SJCRH30 (cell line): Measurements from ENCODE around the gene SUGP2. TPM values are rescaled to one million over a fixed set of nuclear protein-coding genes. Genes with fewer than 3 reads are reported as not detected.
"Not testable (repeated sequence)": the region's sequence is repeated elsewhere in the genome, so short reads cannot be mapped to it uniquely, and the experiment has no call there.

Source experiments
- DNase-seq, 2 experiments: peaks; one replicate each; pipeline ENCODE4 v3.0.0-alpha.2; 2015 to 2020
- H3K27ac ChIP-seq: fragments of 250-450 bp; sonication (Bioruptor Pico); 2 replicates; pipeline ENCODE4 v1.5.1; 2020; ENCODE audit warnings: mild to moderate bottlenecking, moderate library complexity
- H3K27me3 ChIP-seq: fragments of 250-450 bp; sonication (Bioruptor Pico); 2 replicates; pipeline ENCODE4 v1.5.1; 2020; ENCODE audit warnings: mild to moderate bottlenecking, moderate library complexity
- H3K36me3 ChIP-seq: fragments of 250-450 bp; sonication (Bioruptor Pico); 2 replicates; pipeline ENCODE4 v1.5.1; 2020; ENCODE audit warnings: mild to moderate bottlenecking, moderate library complexity
- H3K4me1 ChIP-seq: fragments of 250-450 bp; sonication (Bioruptor Pico); 2 replicates; pipeline ENCODE4 v1.5.1; 2020; ENCODE audit warnings: mild to moderate bottlenecking, moderate library complexity
- H3K4me3 ChIP-seq: fragments of 250-450 bp; sonication (Bioruptor Pico); 2 replicates; pipeline ENCODE4 v1.5.1; 2020; ENCODE audit warnings: mild to moderate bottlenecking, moderate library complexity
- H3K9me3 ChIP-seq: fragments of 250-450 bp; sonication (Bioruptor Pico); replicated peaks from 2 replicates; pipeline ENCODE4 v1.5.1; 2020; ENCODE audit warnings: mild to moderate bottlenecking, moderate library complexity
- total RNA-seq: library from RNA; depleted of rRNA; stranded (reverse); fragments of >200 nt; shearing (Covaris generic); gene quantifications from 2 replicates; pipeline ENCODE4 v1.2.3, GENCODE V29; 2014

Gene SUGP2
- total RNA-seq, 1 experiment from 2014 or later = 57.4 TPM

GRCh38 chr19:18975869-18976268 lies 57.4 kb downstream of the SUGP2 start:
- DNase-seq = no peak
- Histone ChIP-seq H3K4me3 (no peak overlapping the region), H3K27me3 (peaks cover under 1% of the 10 kb centered on the region; the same call in 1 of the 2 replicates), H3K4me1 (peaks cover 5% of the 10 kb centered on the region; the same call in 1 of the 2 replicates), H3K27ac (no peak overlapping the region), H3K36me3 (no peaks in the 10 kb centered on the region), H3K9me3 (no peaks in the 10 kb centered on the region)

- Histone ChIP-seq H3K9me3 (no peaks in the 10 kb centered on the region), H3K4me3 (no peak overlapping the region), H3K4me1 (peaks cover 10% of the 10 kb centered on the region), H3K27me3 (no peaks in the 10 kb centered on the region), H3K27ac (no peak overlapping the region), H3K36me3 (no peaks in the 10 kb centered on the region)
- no peak for DNase-seq
Observed at GRCh38 chr19:18975011-18975410, 58.3 kb downstream of the SUGP2 start.

- no peak overlapping the region for H3K4me3 ChIP-seq
- no peaks in the 10 kb centered on the region for H3K27me3 ChIP-seq
- no peak overlapping the region for H3K27ac ChIP-seq
- H3K36me3 ChIP-seq = no peaks in the 10 kb centered on the region
- H3K9me3 ChIP-seq = no peaks in the 10 kb centered on the region
- DNase-seq = no peak
- H3K4me1 ChIP-seq = peaks cover 14% of the 10 kb centered on the region
Observed at GRCh38 chr19:18972851-18973250, 60.5 kb downstream of the SUGP2 start.

- Histone ChIP-seq H3K27me3 (no peaks in the 10 kb centered on the region), H3K27ac (no peak overlapping the region), H3K36me3 (no peaks in the 10 kb centered on the region), H3K4me1 (peaks cover 14% of the 10 kb centered on the region), H3K4me3 (no peak overlapping the region), H3K9me3 (no peaks in the 10 kb centered on the region)
- no peak for DNase-seq
Observed at GRCh38 chr19:18972301-18972811, 61.0 kb downstream of the SUGP2 start.

- H3K9me3 ChIP-seq = no peaks in the 10 kb centered on the region
- peaks cover 17% of the 10 kb centered on the region for H3K4me1 ChIP-seq
- DNase-seq = peak; percentile 20 to 28
- peak overlapping the region; percentile 42; the same call in 1 of the 2 replicates for H3K27ac ChIP-seq
- no peaks in the 10 kb centered on the region for H3K36me3 ChIP-seq
- no peak overlapping the region for H3K4me3 ChIP-seq
- H3K27me3 ChIP-seq = no peaks in the 10 kb centered on the region
Observed at GRCh38 chr19:18969931-18970659, 63.2 kb downstream of the SUGP2 start.

GRCh38 chr19:18967358-18968146 lies 65.8 kb downstream of the SUGP2 start:
- no peak for DNase-seq
- H3K36me3 ChIP-seq = no peaks in the 10 kb centered on the region
- H3K27ac ChIP-seq = no peak overlapping the region
- no peaks in the 10 kb centered on the region for H3K9me3 ChIP-seq
- no peaks in the 10 kb centered on the region for H3K27me3 ChIP-seq
- H3K4me3 ChIP-seq = no peak overlapping the region
- H3K4me1 ChIP-seq = peaks cover 17% of the 10 kb centered on the region

- Histone ChIP-seq H3K4me3 (no peak overlapping the region), H3K9me3 (no peaks in the 10 kb centered on the region), H3K36me3 (no peaks in the 10 kb centered on the region), H3K27me3 (no peaks in the 10 kb centered on the region), H3K4me1 (peaks cover 12% of the 10 kb centered on the region), H3K27ac (no peak overlapping the region)
- peak in 1 of 2 experiments; percentile 50 for DNase-seq
Observed at GRCh38 chr19:18966307-18966706, 67.0 kb downstream of the SUGP2 start.

GRCh38 chr19:18964121-18964520 lies 69.2 kb downstream of the SUGP2 start:
- Histone ChIP-seq H3K9me3 (no peaks in the 10 kb centered on the region), H3K4me3 (no peak overlapping the region), H3K27ac (no peak overlapping the region), H3K4me1 (peaks cover 3% of the 10 kb centered on the region), H3K27me3 (no peaks in the 10 kb centered on the region), H3K36me3 (no peaks in the 10 kb centered on the region)
- no peak for DNase-seq

- Histone ChIP-seq H3K4me3 (no peak overlapping the region), H3K27ac (no peak overlapping the region), H3K36me3 (no peaks in the 10 kb centered on the region), H3K9me3 (no peaks in the 10 kb centered on the region), H3K4me1 (peaks cover 3% of the 10 kb centered on the region), H3K27me3 (peaks cover 4% of the 10 kb centered on the region; the same call in 1 of the 2 replicates)
- DNase-seq = no peak
Observed at GRCh38 chr19:18961767-18962620, 71.3 kb downstream of the SUGP2 start.

- Histone ChIP-seq H3K4me3 (no peak overlapping the region), H3K36me3 (no peaks in the 10 kb centered on the region), H3K27ac (no peak overlapping the region), H3K9me3 (no peaks in the 10 kb centered on the region), H3K4me1 (no peaks in the 10 kb centered on the region), H3K27me3 (peaks cover 4% of the 10 kb centered on the region; the same call in 1 of the 2 replicates)
- DNase-seq = no peak
Observed at GRCh38 chr19:18960370-18960769, 72.9 kb downstream of the SUGP2 start.

GRCh38 chr19:18955042-18955441 lies 78.3 kb downstream of the SUGP2 start:
- Histone ChIP-seq H3K4me1 (no peaks in the 10 kb centered on the region), H3K27ac (no peak overlapping the region), H3K27me3 (peaks cover 4% of the 10 kb centered on the region; the same call in 1 of the 2 replicates), H3K4me3 (no peak overlapping the region), H3K36me3 (no peaks in the 10 kb centered on the region), H3K9me3 (no peaks in the 10 kb centered on the region)
- no peak for DNase-seq

GRCh38 chr19:18954094-18954493 lies 79.2 kb downstream of the SUGP2 start:
- DNase-seq = no peak
- no peak overlapping the region for H3K27ac ChIP-seq

GRCh38 chr19:18952364-18953003 lies 80.8 kb downstream of the SUGP2 start:
- DNase-seq = peak in 1 of 2 experiments; percentile 22

More at GRCh38 chr19:18954094-18954493, 79.2 kb downstream of the SUGP2 start:
- Histone ChIP-seq H3K9me3 (no peaks in the 10 kb centered on the region), H3K36me3 (no peaks in the 10 kb centered on the region), H3K4me3 (no peak overlapping the region), H3K27me3 (peaks cover 4% of the 10 kb centered on the region; the same call in 1 of the 2 replicates), H3K4me1 (no peaks in the 10 kb centered on the region)

GRCh38 chr19:18951721-18952281 lies 81.5 kb downstream of the SUGP2 start:
- Histone ChIP-seq H3K27me3 (no peaks in the 10 kb centered on the region), H3K9me3 (no peaks in the 10 kb centered on the region), H3K36me3 (no peaks in the 10 kb centered on the region), H3K27ac (no peak overlapping the region), H3K4me3 (no peak overlapping the region), H3K4me1 (no peaks in the 10 kb centered on the region)
- no peak for DNase-seq

More at GRCh38 chr19:18952364-18953003, 80.8 kb downstream of the SUGP2 start:
- H3K9me3 ChIP-seq, H3K27me3 ChIP-seq, H3K4me1 ChIP-seq, H3K4me3 ChIP-seq, H3K27ac ChIP-seq, H3K36me3 ChIP-seq: not testable (repeated sequence)
